ENCODE results near the gene POLK.

GRCh38 chr5:75616371-75616881, 104.7 kb downstream of the POLK start:
- no peak for TF ChIP-seq PHF21A (CRISPR knock-in tag; IDR thresholded peaks at IDR 0.05)
- TF ChIP-seq JUND (CRISPR knock-in tag; IDR thresholded peaks at IDR 0.05) = no peak
